ENCODE results near the gene C20orf144.

- TF ChIP-seq, protein P1, sequence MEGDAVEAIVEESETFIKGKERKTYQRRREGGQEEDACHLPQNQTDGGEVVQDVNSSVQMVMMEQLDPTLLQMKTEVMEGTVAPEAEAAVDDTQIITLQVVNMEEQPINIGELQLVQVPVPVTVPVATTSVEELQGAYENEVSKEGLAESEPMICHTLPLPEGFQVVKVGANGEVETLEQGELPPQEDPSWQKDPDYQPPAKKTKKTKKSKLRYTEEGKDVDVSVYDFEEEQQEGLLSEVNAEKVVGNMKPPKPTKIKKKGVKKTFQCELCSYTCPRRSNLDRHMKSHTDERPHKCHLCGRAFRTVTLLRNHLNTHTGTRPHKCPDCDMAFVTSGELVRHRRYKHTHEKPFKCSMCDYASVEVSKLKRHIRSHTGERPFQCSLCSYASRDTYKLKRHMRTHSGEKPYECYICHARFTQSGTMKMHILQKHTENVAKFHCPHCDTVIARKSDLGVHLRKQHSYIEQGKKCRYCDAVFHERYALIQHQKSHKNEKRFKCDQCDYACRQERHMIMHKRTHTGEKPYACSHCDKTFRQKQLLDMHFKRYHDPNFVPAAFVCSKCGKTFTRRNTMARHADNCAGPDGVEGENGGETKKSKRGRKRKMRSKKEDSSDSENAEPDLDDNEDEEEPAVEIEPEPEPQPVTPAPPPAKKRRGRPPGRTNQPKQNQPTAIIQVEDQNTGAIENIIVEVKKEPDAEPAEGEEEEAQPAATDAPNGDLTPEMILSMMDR (IDR thresholded peaks at IDR 0.05): no peak
- TF ChIP-seq POLR2AphosphoS5 (IDR thresholded peaks at IDR 0.05; ENCODE audit: low read depth, low read length): peak; percentile 89
- TF ChIP-seq, protein P2, sequence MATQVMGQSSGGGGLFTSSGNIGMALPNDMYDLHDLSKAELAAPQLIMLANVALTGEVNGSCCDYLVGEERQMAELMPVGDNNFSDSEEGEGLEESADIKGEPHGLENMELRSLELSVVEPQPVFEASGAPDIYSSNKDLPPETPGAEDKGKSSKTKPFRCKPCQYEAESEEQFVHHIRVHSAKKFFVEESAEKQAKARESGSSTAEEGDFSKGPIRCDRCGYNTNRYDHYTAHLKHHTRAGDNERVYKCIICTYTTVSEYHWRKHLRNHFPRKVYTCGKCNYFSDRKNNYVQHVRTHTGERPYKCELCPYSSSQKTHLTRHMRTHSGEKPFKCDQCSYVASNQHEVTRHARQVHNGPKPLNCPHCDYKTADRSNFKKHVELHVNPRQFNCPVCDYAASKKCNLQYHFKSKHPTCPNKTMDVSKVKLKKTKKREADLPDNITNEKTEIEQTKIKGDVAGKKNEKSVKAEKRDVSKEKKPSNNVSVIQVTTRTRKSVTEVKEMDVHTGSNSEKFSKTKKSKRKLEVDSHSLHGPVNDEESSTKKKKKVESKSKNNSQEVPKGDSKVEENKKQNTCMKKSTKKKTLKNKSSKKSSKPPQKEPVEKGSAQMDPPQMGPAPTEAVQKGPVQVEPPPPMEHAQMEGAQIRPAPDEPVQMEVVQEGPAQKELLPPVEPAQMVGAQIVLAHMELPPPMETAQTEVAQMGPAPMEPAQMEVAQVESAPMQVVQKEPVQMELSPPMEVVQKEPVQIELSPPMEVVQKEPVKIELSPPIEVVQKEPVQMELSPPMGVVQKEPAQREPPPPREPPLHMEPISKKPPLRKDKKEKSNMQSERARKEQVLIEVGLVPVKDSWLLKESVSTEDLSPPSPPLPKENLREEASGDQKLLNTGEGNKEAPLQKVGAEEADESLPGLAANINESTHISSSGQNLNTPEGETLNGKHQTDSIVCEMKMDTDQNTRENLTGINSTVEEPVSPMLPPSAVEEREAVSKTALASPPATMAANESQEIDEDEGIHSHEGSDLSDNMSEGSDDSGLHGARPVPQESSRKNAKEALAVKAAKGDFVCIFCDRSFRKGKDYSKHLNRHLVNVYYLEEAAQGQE (IDR thresholded peaks at IDR 0.05; ENCODE audit: insufficient read depth in 1 of 2, low read depth in 2 of 2, low read length in 1 of 2): no peak
Observed at GRCh38 chr20:33674294-33675135, 12.4 kb downstream of the C20orf144 start, which contains the start of gene NECAB3.
